Panc1 (cell line): Measurements from ENCODE around the gene SUPT3H. TPM values are rescaled to one million over a fixed set of nuclear protein-coding genes. Genes with fewer than 3 reads are reported as not detected.

Experiments used
- ATAC-seq: fragments of 200-7000 bp; cut with Tn5 transposase; 2 replicates; pipeline ENCODE4 v1.9.1; 2020; ENCODE audit warnings: mild to moderate bottlenecking, moderate library complexity
- BruUV-seq: library from RNA; stranded (reverse); fragments of 400-500 nt; replicated peaks from 2 replicates; lab custom pipeline; 2021; lab: Mats Ljungman, UMichigan
- CTCF ChIA-PET: fragments of 300-600 bp; sonication (Branson Sonifier 250); formaldehyde crosslinking; loops from one replicate; lab custom pipeline; 2022; ENCODE audit warnings: antibody characterized with exemption; lab: Charles Lee
- POLR2A ChIA-PET: fragments of 300-600 bp; sonication (Branson Sonifier 250); formaldehyde crosslinking; loops from one replicate; lab custom pipeline; 2022; ENCODE audit warnings: antibody characterized with exemption; lab: Charles Lee
- DNase-seq: peaks from one replicate; pipeline ENCODE4 v3.0.0-alpha.2; 2010; ENCODE audit warnings: low read depth, low spot score
- H3K27ac ChIP-seq: 2 replicates; pipeline ENCODE4 v1.5.1; 2011; ENCODE audit warnings: mild to moderate bottlenecking, low read length, inconsistent platforms
- H3K27me3 ChIP-seq: fragments of 200-500 bp; sonication (Bioruptor generic); 2 replicates; pipeline ENCODE4 v1.6.0; 2014; ENCODE audit warnings: low read length, inconsistent platforms; ENCODE audit not compliant: control insufficient read depth, insufficient read depth
- H3K36me3 ChIP-seq: fragments of 200-500 bp; sonication (Bioruptor generic); 2 replicates; pipeline ENCODE4 v1.5.1; 2014; ENCODE audit warnings: inconsistent platforms, mild to moderate bottlenecking, low read length, moderate library complexity; ENCODE audit not compliant: control insufficient read depth, insufficient read depth
- H3K4me1 ChIP-seq: 2 replicates; pipeline ENCODE4 v1.5.1; 2011; ENCODE audit warnings: inconsistent platforms, mild to moderate bottlenecking, low read length, moderate library complexity; ENCODE audit not compliant: control insufficient read depth, insufficient read depth
- H3K4me3 ChIP-seq, 2 experiments: 2 replicates each; pipeline ENCODE4 v1.5.1; 2011 to 2012; ENCODE audit warnings: low read depth in 2 of 2, low read length in 2 of 2, mild to moderate bottlenecking in 2 of 2, inconsistent platforms in 1 of 2, moderate library complexity in 1 of 2
- H3K9me3 ChIP-seq: fragments of 200-500 bp; sonication (Bioruptor generic); 2 replicates; pipeline ENCODE4 v1.5.1; 2014; ENCODE audit warnings: low read depth, mild to moderate bottlenecking, inconsistent platforms, low read length, moderate library complexity; ENCODE audit not compliant: control insufficient read depth, insufficient read depth
- CTCF ChIP-seq: fragments of 450-650 bp; IDR thresholded peaks from 2 replicates; pipeline ENCODE4 v1.5.1; 2017; ENCODE audit warnings: mild to moderate bottlenecking
- POLR2AphosphoS5 ChIP-seq: IDR thresholded peaks from 2 replicates; pipeline ENCODE4 v1.6.1; 2012; ENCODE audit warnings: mild to moderate bottlenecking, low read depth, low read length, moderate library complexity
- REST ChIP-seq, 2 experiments: IDR thresholded peaks; 2 replicates each; pipeline ENCODE4 v1.6.1; 2011 to 2012; ENCODE audit warnings: low read depth in 2 of 2, control low read depth in 1 of 2, low read length in 1 of 2, mild to moderate bottlenecking in 1 of 2, moderate library complexity in 1 of 2; ENCODE audit not compliant: insufficient read depth in 1 of 2
- SIN3A ChIP-seq: IDR thresholded peaks from 2 replicates; pipeline ENCODE4 v1.6.1; 2012; ENCODE audit warnings: low read depth, mild to moderate bottlenecking, low read length, moderate library complexity, borderline replicate concordance; ENCODE audit not compliant: insufficient read depth
- TCF7L2 ChIP-seq: IDR thresholded peaks from 2 replicates; pipeline ENCODE4 v1.6.1; 2011; ENCODE audit warnings: mild to moderate bottlenecking, low read depth, low read length, inconsistent platforms
- in situ Hi-C: cut with HindIII; loops from 2 replicates; pipeline ENCODE4 v1.10.0; 2016; ENCODE audit warnings: low sequenced_read_pairs, low pct_unique_long_range_greater_than_20kb
- intact Hi-C: fragments of 100-400 bp; cut with micrococcal nuclease; formaldehyde crosslinking; loops from one replicate; pipeline ENCODE4 v1.10.0; 2022; ENCODE audit not compliant: unreplicated experiment
- total RNA-seq: library from RNA; stranded (reverse); gene quantifications from one replicate; pipeline ENCODE4 v1.2.1, GENCODE V29; 2021; ENCODE audit not compliant: unreplicated experiment

Gene SUPT3H
- total RNA-seq, 1 experiment from 2014 or later: 11.0 TPM

GRCh38 chr6:44942798-44943197, 434.9 kb downstream of the SUPT3H start:
- Histone ChIP-seq H3K9me3 (peaks cover 3% of the 10 kb centered on the region; the same call in 1 of the 2 replicates), H3K4me1 (no peaks in the 10 kb centered on the region), H3K27ac (no peak overlapping the region), H3K36me3 (no peaks in the 10 kb centered on the region), H3K4me3 (no peak overlapping the region), H3K27me3 (no peaks in the 10 kb centered on the region)
- intact Hi-C loops (no loop called here), in situ Hi-C loops (no loop called here)
- no peak for ATAC-seq
- POLR2A ChIA-PET: no interaction called here
- no peak for TF ChIP-seq POLR2AphosphoS5
- TF ChIP-seq CTCF: no peak
- no peak for TF ChIP-seq REST (IDR thresholded peaks at IDR 0.05; ENCODE audit: insufficient read depth in 1 of 2, low read depth in 2 of 2, low read length in 1 of 2)
- TF ChIP-seq TCF7L2: no peak
- TF ChIP-seq SIN3A: no peak
- no peak for DNase-seq
- BruUV-seq: no TSS peak
- CTCF ChIA-PET: no interaction called here

GRCh38 chr6:44942201-44942600, 435.5 kb downstream of the SUPT3H start:
- no peak overlapping the region for H3K4me3 ChIP-seq
- ChIA-PET CTCF (no interaction called here), POLR2A (no interaction called here)
- H3K36me3 ChIP-seq: no peaks in the 10 kb centered on the region
- no peaks in the 10 kb centered on the region for H3K4me1 ChIP-seq
- H3K9me3 ChIP-seq: peaks cover 3% of the 10 kb centered on the region; the same call in 1 of the 2 replicates
- TF ChIP-seq SIN3A (no peak), CTCF (no peak), POLR2AphosphoS5 (no peak), TCF7L2 (no peak), REST (IDR thresholded peaks at IDR 0.05; ENCODE audit: insufficient read depth in 1 of 2, low read depth in 2 of 2, low read length in 1 of 2) (no peak)
- ATAC-seq (no peak), DNase-seq (no peak)
- intact Hi-C loops (no loop called here), in situ Hi-C loops (no loop called here)
- no TSS peak for BruUV-seq
- no peak overlapping the region for H3K27ac ChIP-seq
- no peaks in the 10 kb centered on the region for H3K27me3 ChIP-seq
